ENCODE data around the gene SULT2B1. TPM values are rescaled to one million over a fixed set of nuclear protein-coding genes. Genes with fewer than 3 reads are reported as not detected.
A peak's percentile ranks its signal among the peaks of the same experiment; 100 is the strongest.

Gene SULT2B1
- total RNA-seq, 1 donor from 2014 or later = not detected

GRCh38 chr19:48600679-48601417 is 48.9 kb downstream of the SULT2B1 start:
- DNase-seq (ENCODE audit: low read depth in 2 of 2) = no peak

GRCh38 chr19:48603001-48603400 is 51.0 kb downstream of the SULT2B1 start:
- DNase-seq (ENCODE audit: low read depth in 2 of 2) = no peak

- DNase-seq (ENCODE audit: low read depth in 2 of 2) = no peak
These were observed 51.5 kb downstream of the SULT2B1 start for GRCh38 chr19:48603449-48603848.

- no peak for DNase-seq (ENCODE audit: low read depth in 2 of 2)
These were observed 51.9 kb downstream of the SULT2B1 start for GRCh38 chr19:48603850-48604249.

GRCh38 chr19:48606463-48607358 is 54.7 kb downstream of the SULT2B1 start, which contains the start of gene SPACA4:
SPACA4 (plus strand) TSS chr19:48606742; CDS start chr19:48606979, 237 bp downstream.
- DNase-seq (ENCODE audit: low read depth in 2 of 2) = no peak

GRCh38 chr19:48607359-48607755 is 55.4 kb downstream of the SULT2B1 start:
- DNase-seq (ENCODE audit: low read depth in 2 of 2) = no peak

GRCh38 chr19:48608798-48609263 is 56.9 kb downstream of the SULT2B1 start:
- peak; percentile 41 to 53 for DNase-seq (ENCODE audit: low read depth in 2 of 2)

- DNase-seq (ENCODE audit: low read depth in 2 of 2) = no peak
These were observed 57.7 kb downstream of the SULT2B1 start for GRCh38 chr19:48609571-48610108.

- DNase-seq (ENCODE audit: low read depth in 2 of 2) = no peak
These were observed 59.9 kb downstream of the SULT2B1 start for GRCh38 chr19:48611872-48612271.

GRCh38 chr19:48613024-48613851 is 61.3 kb downstream of the SULT2B1 start:
- no peak for DNase-seq (ENCODE audit: low read depth in 2 of 2)

- DNase-seq (ENCODE audit: low read depth in 2 of 2) = no peak
These were observed 62.0 kb downstream of the SULT2B1 start for GRCh38 chr19:48613852-48614435.

GRCh38 chr19:48614436-48615230 is 62.7 kb downstream of the SULT2B1 start, which contains the start of gene FAM83E:
FAM83E (minus strand) TSS chr19:48615076; CDS start chr19:48613372, 1,704 bp downstream.
- DNase-seq (ENCODE audit: low read depth in 2 of 2) = no peak

GRCh38 chr19:48615231-48616040 is 63.5 kb downstream of the SULT2B1 start:
- no peak for DNase-seq (ENCODE audit: low read depth in 2 of 2)

- DNase-seq (ENCODE audit: low read depth in 2 of 2) = no peak
These were observed 64.1 kb downstream of the SULT2B1 start for GRCh38 chr19:48616041-48616436.

- DNase-seq (ENCODE audit: low read depth in 2 of 2) = peak in 1 of 2 donors; percentile 52
These were observed 64.6 kb downstream of the SULT2B1 start for GRCh38 chr19:48616491-48617056.

GRCh38 chr19:48617146-48617937 is 65.4 kb downstream of the SULT2B1 start:
- peak; percentile 26 to 30 for DNase-seq (ENCODE audit: low read depth in 2 of 2)

- peak in 1 of 2 donors; percentile 35 for DNase-seq (ENCODE audit: low read depth in 2 of 2)
These were observed 66.4 kb downstream of the SULT2B1 start for GRCh38 chr19:48618278-48618915.

Measured in lung microvascular endothelial cell (primary cell).